ENCODE data around the gene NAGK.
"Not testable (repeated sequence)": the region's sequence is repeated elsewhere in the genome, so short reads cannot be mapped to it uniquely, and the experiment has no call there.

- not testable (repeated sequence) for TF ChIP-seq CTCF (IDR thresholded peaks at IDR 0.05; ENCODE audit: insufficient read depth, low read depth, low read length); EZH2 (IDR thresholded peaks at IDR 0.05; ENCODE audit: insufficient read depth, low read length)
These were observed 32.2 kb upstream of the NAGK start for GRCh38 chr2:71036296-71036695.

Measured in astrocyte (in vitro differentiated cells and primary cell).